BE2C (cell line): ENCODE data around the gene GIGYF2.

ENCODE experiments used
- DNase-seq: peaks from one replicate; pipeline ENCODE4 v3.0.0-alpha.2; 2020
- H3K27me3 ChIP-seq: fragments of 250-450 bp; sonication (Bioruptor Pico); 2 replicates; pipeline ENCODE4 v1.5.1; 2020; ENCODE audit warnings: mild to moderate bottlenecking
- H3K36me3 ChIP-seq: fragments of 250-450 bp; sonication (Bioruptor Pico); 2 replicates; pipeline ENCODE4 v1.5.1; 2020; ENCODE audit warnings: mild to moderate bottlenecking
- H3K4me1 ChIP-seq: fragments of 250-450 bp; sonication (Bioruptor Pico); 2 replicates; pipeline ENCODE4 v1.5.1; 2020
- H3K4me3 ChIP-seq: 2 replicates; pipeline ENCODE4 v1.5.1; 2011; ENCODE audit warnings: low read depth, low read length
- H3K9me3 ChIP-seq: fragments of 250-450 bp; sonication (Bioruptor Pico); 2 replicates; pipeline ENCODE4 v1.5.1; 2020
- CTCF ChIP-seq: IDR thresholded peaks from 2 replicates; pipeline ENCODE4 v1.5.1; 2012; ENCODE audit warnings: mild to moderate bottlenecking, low read depth, low read length

The GIGYF2 gene

DNA sequence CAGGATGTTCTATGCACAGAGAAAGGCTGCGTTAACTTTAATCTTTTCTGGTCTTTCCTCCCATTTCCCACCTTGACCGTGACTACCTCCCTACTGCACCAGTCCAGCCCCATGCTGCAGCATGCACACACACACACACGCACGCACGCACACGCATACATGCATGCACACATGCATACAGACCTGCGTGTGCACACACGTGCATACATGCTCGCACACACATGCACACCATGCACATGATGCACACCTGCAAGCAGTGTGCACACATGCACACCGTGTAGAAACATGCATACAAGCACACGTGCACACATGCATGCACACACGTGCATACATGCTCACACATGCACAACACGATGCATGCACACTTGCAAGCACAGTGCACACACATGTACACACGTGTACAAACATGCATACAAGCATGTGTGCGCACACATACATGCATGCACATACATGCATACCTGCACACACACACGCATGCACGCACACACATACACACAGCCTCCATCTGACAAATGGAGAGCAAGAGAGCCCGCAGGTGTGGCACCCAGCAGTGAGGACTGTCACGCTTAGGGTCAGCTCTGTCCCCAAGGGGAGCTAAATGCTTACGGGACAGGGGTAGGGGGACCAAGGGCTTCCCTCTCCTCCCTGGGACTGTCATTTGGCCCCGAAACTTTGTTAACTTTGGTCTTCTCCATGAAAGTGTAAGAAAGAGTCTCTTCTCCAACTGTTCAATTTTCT is 191.1 kb downstream of the GIGYF2 start:
- TF ChIP-seq CTCF, result no peak
- no peak overlapping the region for H3K4me3 ChIP-seq
- H3K27me3 ChIP-seq, result no peaks in the 10 kb centered on the region
- H3K9me3 ChIP-seq, result no peaks in the 10 kb centered on the region
- no peaks in the 10 kb centered on the region for H3K4me1 ChIP-seq
- no peak for DNase-seq
- no peaks in the 10 kb centered on the region for H3K36me3 ChIP-seq

DNA sequence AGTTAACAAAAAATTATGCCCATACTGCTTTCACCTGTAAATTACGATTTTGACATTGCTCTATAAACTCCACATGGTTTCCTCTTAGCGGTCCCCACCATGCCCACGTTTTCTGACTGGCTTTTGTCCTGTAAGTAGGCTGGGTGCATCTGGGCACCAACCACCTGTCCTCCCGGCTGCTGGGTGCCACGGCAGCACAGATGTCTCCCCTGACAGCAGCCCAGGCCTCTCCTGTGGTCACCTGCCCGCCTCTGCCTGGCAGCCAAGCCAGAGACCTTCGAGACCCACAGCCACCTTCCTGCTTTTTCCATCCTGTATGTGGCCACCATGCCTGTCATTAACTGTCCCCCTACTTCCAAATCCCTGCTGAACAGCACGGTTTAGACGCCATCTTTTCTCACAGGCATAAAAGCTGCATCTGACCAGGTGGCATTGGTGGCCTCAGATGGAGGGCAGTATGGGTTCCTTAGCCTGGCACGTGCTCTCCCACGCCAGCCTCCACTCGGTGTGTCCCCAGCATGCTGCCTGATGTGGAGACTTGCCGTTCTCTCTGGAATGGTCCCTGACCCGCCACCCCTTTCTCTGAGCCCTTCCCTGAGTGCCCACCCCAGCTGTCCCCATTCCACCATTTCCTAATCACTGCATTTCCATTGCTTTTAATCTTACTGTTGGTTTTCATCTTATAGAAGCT is 191.9 kb downstream of the GIGYF2 start:
- TF ChIP-seq CTCF, result no peak
- H3K27me3 ChIP-seq, result no peaks in the 10 kb centered on the region
- H3K9me3 ChIP-seq, result no peaks in the 10 kb centered on the region

DNA sequence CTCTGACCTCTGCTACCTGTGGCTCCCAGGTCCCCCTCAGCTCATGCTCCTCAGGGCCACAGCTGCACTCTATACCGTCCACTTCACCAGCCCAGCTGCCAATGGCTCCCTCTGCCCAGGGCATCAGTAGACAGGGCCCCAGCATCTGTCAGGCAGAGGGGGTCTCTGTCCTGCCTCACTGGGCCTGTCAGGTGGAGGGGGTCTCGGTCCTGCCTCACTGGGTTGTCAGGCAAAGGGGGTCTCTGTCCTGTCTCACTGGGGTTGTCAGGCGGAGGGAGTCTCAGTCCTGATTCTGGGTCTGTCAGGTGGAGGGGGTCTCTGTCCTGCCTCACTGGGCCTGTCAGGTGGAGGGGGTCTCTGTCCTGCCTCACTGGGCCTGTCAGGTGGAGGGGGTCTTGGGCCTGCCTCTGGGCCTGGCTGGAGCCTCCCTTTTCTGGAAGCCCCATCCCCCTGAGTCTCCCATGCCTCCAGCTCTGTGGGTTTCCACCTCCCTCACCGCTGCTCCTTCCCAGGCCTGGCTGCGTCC is 192.8 kb downstream of the GIGYF2 start:
- no peaks in the 10 kb centered on the region for H3K4me1 ChIP-seq
- no peak overlapping the region for H3K4me3 ChIP-seq
- no peaks in the 10 kb centered on the region for H3K27me3 ChIP-seq
- DNase-seq, result no peak
- no peak for TF ChIP-seq CTCF
- no peaks in the 10 kb centered on the region for H3K9me3 ChIP-seq
- H3K36me3 ChIP-seq, result no peaks in the 10 kb centered on the region

More for the DNA sequence above, 191.9 kb downstream of the GIGYF2 start:
- H3K36me3 ChIP-seq, result no peaks in the 10 kb centered on the region
- DNase-seq, result no peak
- H3K4me3 ChIP-seq, result no peak overlapping the region
- H3K4me1 ChIP-seq, result no peaks in the 10 kb centered on the region

- Histone ChIP-seq H3K9me3 (no peaks in the 10 kb centered on the region), H3K27me3 (no peaks in the 10 kb centered on the region), H3K36me3 (no peaks in the 10 kb centered on the region), H3K4me3 (no peak overlapping the region), H3K4me1 (no peaks in the 10 kb centered on the region)
- DNase-seq, result no peak
- TF ChIP-seq CTCF, result no peak
Measured at GRCh38 chr2:232890536-232890895, 193.4 kb downstream of the GIGYF2 start.

DNA sequence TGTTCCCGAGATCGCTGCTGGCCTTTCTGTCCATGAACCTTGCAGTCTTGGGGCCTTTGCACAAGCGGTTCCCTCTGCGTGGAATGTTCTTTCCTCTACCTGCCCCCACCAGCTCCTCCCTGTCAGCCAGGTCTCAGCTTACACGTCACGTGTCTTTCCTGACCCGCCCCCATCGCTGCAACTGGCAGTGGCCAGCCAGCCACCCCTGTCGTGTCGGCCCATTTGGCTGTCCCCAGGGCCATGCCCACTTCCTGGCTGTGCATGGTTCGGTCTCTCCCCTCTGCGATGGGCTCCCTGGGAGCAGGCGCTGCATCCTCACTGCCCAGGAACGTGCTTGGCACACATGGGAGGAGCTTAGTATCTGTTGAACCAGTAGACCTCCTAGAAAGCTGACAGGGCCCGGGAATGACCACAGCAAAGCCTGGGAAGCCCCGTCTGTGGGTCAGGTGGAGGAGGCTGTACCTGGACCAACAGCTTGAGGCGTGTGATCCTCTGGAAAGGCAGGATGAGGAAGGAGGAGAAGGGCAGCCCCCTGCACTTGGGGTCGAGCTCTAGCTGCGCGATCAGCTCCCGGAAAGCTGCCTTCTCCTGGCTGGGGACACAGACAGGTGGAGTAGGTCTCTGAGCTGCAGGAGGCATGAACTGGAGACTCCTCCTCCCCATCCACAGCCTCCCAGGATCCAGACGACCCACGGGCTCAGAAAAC is 193.9 kb downstream of the GIGYF2 start:
- H3K9me3 ChIP-seq, result no peaks in the 10 kb centered on the region
- DNase-seq, result peak; percentile 48
- no peaks in the 10 kb centered on the region for H3K27me3 ChIP-seq
- H3K4me1 ChIP-seq, result no peaks in the 10 kb centered on the region
- TF ChIP-seq CTCF, result no peak
- no peaks in the 10 kb centered on the region for H3K36me3 ChIP-seq
- H3K4me3 ChIP-seq, result 0 out of 2 replicates have a peak overlapping the region, but pooled peaks have one; percentile 2
